H9 (cell line): Measurements from ENCODE around the gene DRD1. TPM values are rescaled to one million over a fixed set of nuclear protein-coding genes. Genes with fewer than 3 reads are reported as not detected.

ENCODE experiments used
- DNase-seq: peaks from one replicate; pipeline ENCODE4 v3.0.0-alpha.2; 2017
- H2AFZ ChIP-seq: one replicate; pipeline ENCODE4 v1.6.1; 2013; ENCODE audit warnings: mild to moderate bottlenecking, low read length, control low read depth, moderate library complexity
- H2AK5ac ChIP-seq: 2 replicates; pipeline ENCODE4 v1.6.1; 2013; ENCODE audit warnings: low read length, control low read depth, mixed read lengths; ENCODE audit not compliant: insufficient read length
- H2BK120ac ChIP-seq: one replicate; pipeline ENCODE4 v1.6.1; 2013; ENCODE audit warnings: low read depth, mild to moderate bottlenecking, low read length, control low read depth, inconsistent platforms; ENCODE audit not compliant: poor library complexity, severe bottlenecking
- H2BK12ac ChIP-seq: 2 replicates; pipeline ENCODE4 v1.6.1; 2013; ENCODE audit warnings: low read length, control low read depth, mixed read lengths, low read depth; ENCODE audit not compliant: insufficient read length
- H2BK15ac ChIP-seq: 2 replicates; pipeline ENCODE4 v1.6.1; 2013; ENCODE audit warnings: low read depth, low read length, control low read depth
- H2BK20ac ChIP-seq: one replicate; pipeline ENCODE4 v1.6.1; 2013; ENCODE audit warnings: low read depth, mild to moderate bottlenecking, low read length, control low read depth, inconsistent platforms; ENCODE audit not compliant: poor library complexity, severe bottlenecking
- H2BK5ac ChIP-seq: 2 replicates; pipeline ENCODE4 v1.6.1; 2013; ENCODE audit warnings: low read length, control low read depth, mixed read lengths; ENCODE audit not compliant: insufficient read length
- H3K14ac ChIP-seq: 2 replicates; pipeline ENCODE4 v1.6.1; 2013; ENCODE audit warnings: low read length, control low read depth; ENCODE audit not compliant: insufficient read depth
- H3K18ac ChIP-seq: 2 replicates; pipeline ENCODE4 v1.6.1; 2013; ENCODE audit warnings: low read depth, mild to moderate bottlenecking, mixed read lengths, low read length, control low read depth; ENCODE audit not compliant: insufficient read length
- H3K23ac ChIP-seq: 2 replicates; pipeline ENCODE4 v1.6.1; 2013; ENCODE audit warnings: low read length, control low read depth, mixed read lengths, low read depth; ENCODE audit not compliant: insufficient read length
- H3K23me2 ChIP-seq: 2 replicates; pipeline ENCODE4 v1.6.1; 2013; ENCODE audit warnings: low read depth, mild to moderate bottlenecking, mixed read lengths, low read length, control low read depth; ENCODE audit not compliant: insufficient read length, poor library complexity, severe bottlenecking
- H3K27ac ChIP-seq: 2 replicates; pipeline ENCODE4 v1.5.1; 2013; ENCODE audit warnings: low read length, control low read depth, mixed read lengths, low read depth; ENCODE audit not compliant: insufficient read length
- H3K27me3 ChIP-seq: 2 replicates; pipeline ENCODE4 v1.6.1; 2013; ENCODE audit warnings: low read length, control low read depth, inconsistent platforms; ENCODE audit not compliant: insufficient read depth
- H3K4ac ChIP-seq: 2 replicates; pipeline ENCODE4 v1.6.1; 2013; ENCODE audit warnings: low read depth, mild to moderate bottlenecking, control low read depth, inconsistent platforms, low read length, moderate library complexity
- H3K4me1 ChIP-seq: 2 replicates; pipeline ENCODE4 v1.6.1; 2013; ENCODE audit warnings: low read length, control low read depth, inconsistent platforms; ENCODE audit not compliant: insufficient read depth
- H3K4me2 ChIP-seq: 2 replicates; pipeline ENCODE4 v1.6.1; 2013; ENCODE audit warnings: low read length, control low read depth, mixed read lengths; ENCODE audit not compliant: insufficient read length, insufficient read depth
- H3K56ac ChIP-seq: 2 replicates; pipeline ENCODE4 v1.6.1; 2013; ENCODE audit warnings: low read depth, mild to moderate bottlenecking, mixed read lengths, low read length, control low read depth; ENCODE audit not compliant: insufficient read length
- H3K79me1 ChIP-seq: 2 replicates; pipeline ENCODE4 v1.6.1; 2013; ENCODE audit warnings: low read depth, mild to moderate bottlenecking, moderate library complexity, low read length, control low read depth, inconsistent platforms; ENCODE audit not compliant: insufficient read depth, poor library complexity, severe bottlenecking
- H3K79me2 ChIP-seq: 2 replicates; pipeline ENCODE4 v1.6.1; 2013; ENCODE audit warnings: low read length, control low read depth, inconsistent platforms; ENCODE audit not compliant: insufficient read depth
- H3K9ac ChIP-seq: 2 replicates; pipeline ENCODE4 v1.6.1; 2013; ENCODE audit warnings: low read length, control low read depth, mixed read lengths; ENCODE audit not compliant: insufficient read length; ENCODE audit errors: extremely low read depth
- H3K9me3 ChIP-seq: one replicate; pipeline ENCODE4 v1.6.1; 2013; ENCODE audit warnings: low read depth, low read length, inconsistent platforms; ENCODE audit not compliant: control insufficient read depth
- H3T11ph ChIP-seq: one replicate; pipeline ENCODE4 v1.6.1; 2013; ENCODE audit warnings: mild to moderate bottlenecking, low read length, control low read depth, inconsistent platforms
- H4K20me1 ChIP-seq: one replicate; pipeline ENCODE4 v1.6.1; 2013; ENCODE audit not compliant: control insufficient read depth, insufficient read length, insufficient read depth
- H4K5ac ChIP-seq: 2 replicates; pipeline ENCODE4 v1.6.1; 2013; ENCODE audit warnings: low read depth, mild to moderate bottlenecking, mixed read lengths, low read length, control low read depth; ENCODE audit not compliant: insufficient read length
- H4K8ac ChIP-seq: replicated peaks from 2 replicates; pipeline ENCODE4 v1.6.1; 2013; ENCODE audit warnings: low read length, control low read depth, mixed read lengths, low read depth; ENCODE audit not compliant: insufficient read length
- H4K91ac ChIP-seq: 2 replicates; pipeline ENCODE4 v1.6.1; 2013; ENCODE audit warnings: low read depth, mild to moderate bottlenecking, moderate library complexity, mixed read lengths, low read length, control low read depth; ENCODE audit not compliant: insufficient read length
- H3K27ac Mint-ChIP-seq, 3 experiments: 2 replicates in 2 of 3; 3 replicates in 1 of 3; pipeline ENCODE4 v1.8.0; 2020 to 2021; ENCODE audit warnings: mixed read lengths in 3 of 3, mild to moderate bottlenecking in 1 of 3, moderate library complexity in 1 of 3
- H3K27me3 Mint-ChIP-seq: 2 replicates; pipeline ENCODE4 v1.8.0; 2021; ENCODE audit warnings: low read depth, mild to moderate bottlenecking, moderate library complexity, mixed read lengths
- H3K36me3 Mint-ChIP-seq, 3 experiments: 2 replicates in 2 of 3; 3 replicates in 1 of 3; pipeline ENCODE4 v1.8.0; 2020 to 2021; ENCODE audit warnings: low read depth in 3 of 3, mixed read lengths in 3 of 3; ENCODE audit not compliant: insufficient read depth in 1 of 3
- H3K4me1 Mint-ChIP-seq, 2 experiments: 2 replicates each; pipeline ENCODE4 v1.8.0; 2020; ENCODE audit warnings: mixed read lengths in 2 of 2
- H3K4me3 Mint-ChIP-seq, 2 experiments: 2 replicates in 1 of 2; 3 replicates in 1 of 2; pipeline ENCODE4 v1.8.0; 2020 to 2021; ENCODE audit warnings: mild to moderate bottlenecking in 2 of 2, mixed read lengths in 2 of 2, moderate library complexity in 1 of 2
- H3K9me3 Mint-ChIP-seq, 2 experiments: 2 replicates in 1 of 2; 3 replicates in 1 of 2; pipeline ENCODE4 v1.8.0; 2020; ENCODE audit warnings: mild to moderate bottlenecking in 2 of 2, mixed read lengths in 2 of 2, moderate library complexity in 1 of 2
- CTCF ChIP-seq: fragments of 200-600 bp; sonication (generic); conservative IDR thresholded peaks from 3 replicates; pipeline ENCODE4 v1.8.0; 2021; ENCODE audit warnings: antibody characterized with exemption, mild to moderate bottlenecking
- WGBS: extraction: QIAGEN DNeasy Blood & Tissue Kit; methylation state at CpG from one replicate; pipeline ENCODE4 v1.1.7; 2013; ENCODE audit warnings: missing lambda C conversion rate, low lambda C conversion rate, mixed read lengths; ENCODE audit not compliant: insufficient read length; ENCODE audit errors: extremely low coverage; 5-methylcytosine and 5-hydroxymethylcytosine counted together
- total RNA-seq: library from RNA; stranded (reverse); gene quantifications from 2 replicates; pipeline ENCODE4 v1.2.1, GENCODE V29; 2021

The DRD1 gene
- total RNA-seq, 1 experiment from 2014 or later, result not detected

GRCh38 chr5:175436359-175436758 lies 7.6 kb downstream of the DRD1 start:
- Histone ChIP-seq H2BK15ac (no peak overlapping the region), H2BK5ac (no peak overlapping the region), H3K23ac (no peak overlapping the region), H3K9me3 (no peaks in the 10 kb centered on the region), H2BK12ac (no peak overlapping the region), H3K14ac (no peak overlapping the region; the same call in 1 of the 2 replicates), H4K20me1 (no peaks in the 10 kb centered on the region), H3K4ac (no peak overlapping the region), H3K18ac (no peak overlapping the region), H4K91ac (no peak overlapping the region), H3K79me2 (no peaks in the 10 kb centered on the region; the same call in 1 of the 2 replicates), H3K4me2 (no peak overlapping the region), H3K56ac (no peak overlapping the region), H4K8ac (no peak overlapping the region), H2AFZ (no peak overlapping the region), H4K5ac (no peak overlapping the region), H2BK120ac (no peak overlapping the region), H3K79me1 (no peaks in the 10 kb centered on the region), H2BK20ac (no peak overlapping the region), H3K4me1 (peaks cover 8% of the 10 kb centered on the region; the same call in 1 of the 2 replicates), H2AK5ac (no peak overlapping the region), H3K23me2 (no peaks in the 10 kb centered on the region), H3K27me3 (no peaks in the 10 kb centered on the region), H3K27ac (no peak overlapping the region), H3T11ph (no peak overlapping the region), H3K9ac (no peak overlapping the region)
- H3K36me3 Mint-ChIP-seq, result no peaks in the 10 kb centered on the region
- no peak for TF ChIP-seq CTCF
- H3K4me1 Mint-ChIP-seq, result peaks cover 41 to 42% of the 10 kb centered on the region in 2 experiments
- no peak overlapping the region for H3K4me3 Mint-ChIP-seq
- H3K27me3 Mint-ChIP-seq, result peaks cover 8% of the 10 kb centered on the region
- WGBS, result no CpG with 5 or more reads among the region's 8 CpGs
- peak overlapping the region in 2 of 3 experiments; percentile 20 to 78; a peak in 4 of 7 replicates for H3K27ac Mint-ChIP-seq
- peak; percentile 67 for DNase-seq
- no peaks in the 10 kb centered on the region for H3K9me3 Mint-ChIP-seq
